ENCODE data around the gene MATN3. TPM values are rescaled to one million over a fixed set of nuclear protein-coding genes. Genes with fewer than 3 reads are reported as not detected.

The MATN3 gene
- total RNA-seq, 1 experiment from 2014 or later: 2.9 TPM

GRCh38 chr2:20027260-20027677 is 14.8 kb upstream of the MATN3 start:
- Histone ChIP-seq H3K36me3 (peaks cover 52% of the 10 kb centered on the region), H3K27me3 (replicated peaks) (no peaks in the 10 kb centered on the region), H3K4me3 (no peak overlapping the region), H3K27ac (no peak overlapping the region), H3K4me1 (replicated peaks) (no peaks in the 10 kb centered on the region), H3K9me3 (replicated peaks) (no peaks in the 10 kb centered on the region)
- no peak for DNase-seq (ENCODE audit: low read depth in 1 of 2, low spot score in 2 of 2)

- DNase-seq (ENCODE audit: low read depth in 1 of 2, low spot score in 2 of 2): no peak
- no peak overlapping the region for H3K27ac ChIP-seq
Measured at GRCh38 chr2:20025065-20025786, 12.8 kb upstream of the MATN3 start.

GRCh38 chr2:20023688-20024087 is 11.2 kb upstream of the MATN3 start:
- H3K36me3 ChIP-seq: peaks cover 16% of the 10 kb centered on the region
- H3K27ac ChIP-seq: no peak overlapping the region
- H3K27me3 ChIP-seq (replicated peaks): no peaks in the 10 kb centered on the region
- H3K4me1 ChIP-seq (replicated peaks): no peaks in the 10 kb centered on the region
- no peak for DNase-seq (ENCODE audit: low read depth in 1 of 2, low spot score in 2 of 2)
- H3K4me3 ChIP-seq: no peak overlapping the region
- no peaks in the 10 kb centered on the region for H3K9me3 ChIP-seq (replicated peaks)

More at GRCh38 chr2:20025065-20025786, 12.8 kb upstream of the MATN3 start:
- no peaks in the 10 kb centered on the region for H3K4me1 ChIP-seq (replicated peaks)
- peaks cover 31% of the 10 kb centered on the region for H3K36me3 ChIP-seq
- no peaks in the 10 kb centered on the region for H3K9me3 ChIP-seq (replicated peaks)
- H3K27me3 ChIP-seq (replicated peaks): no peaks in the 10 kb centered on the region
- H3K4me3 ChIP-seq: no peak overlapping the region

GRCh38 chr2:20021405-20022009 is 9.0 kb upstream of the MATN3 start:
- no peak overlapping the region for H3K27ac ChIP-seq

GRCh38 chr2:20019747-20020146 is 7.3 kb upstream of the MATN3 start:
- Histone ChIP-seq H3K4me1 (replicated peaks) (no peaks in the 10 kb centered on the region), H3K4me3 (no peak overlapping the region), H3K36me3 (no peaks in the 10 kb centered on the region; the same call in 1 of the 2 replicates), H3K9me3 (replicated peaks) (no peaks in the 10 kb centered on the region), H3K27ac (no peak overlapping the region), H3K27me3 (replicated peaks) (no peaks in the 10 kb centered on the region)
- no peak for DNase-seq (ENCODE audit: low read depth in 1 of 2, low spot score in 2 of 2)

More at GRCh38 chr2:20021405-20022009, 9.0 kb upstream of the MATN3 start:
- Histone ChIP-seq H3K4me3 (no peak overlapping the region), H3K36me3 (no peaks in the 10 kb centered on the region; the same call in 1 of the 2 replicates), H3K4me1 (replicated peaks) (no peaks in the 10 kb centered on the region), H3K27me3 (replicated peaks) (no peaks in the 10 kb centered on the region), H3K9me3 (replicated peaks) (no peaks in the 10 kb centered on the region)
- DNase-seq (ENCODE audit: low read depth in 1 of 2, low spot score in 2 of 2): no peak

GRCh38 chr2:20018601-20019152 is 6.2 kb upstream of the MATN3 start:
- H3K4me1 ChIP-seq (replicated peaks): no peaks in the 10 kb centered on the region; the same call in 1 of the 2 replicates
- no peaks in the 10 kb centered on the region for H3K27me3 ChIP-seq (replicated peaks)
- no peak for DNase-seq (ENCODE audit: low read depth in 1 of 2, low spot score in 2 of 2)
- H3K36me3 ChIP-seq: no peaks in the 10 kb centered on the region; the same call in 1 of the 2 replicates
- no peaks in the 10 kb centered on the region for H3K9me3 ChIP-seq (replicated peaks)
- H3K27ac ChIP-seq: no peak overlapping the region
- no peak overlapping the region for H3K4me3 ChIP-seq

- no peak for DNase-seq (ENCODE audit: low read depth in 1 of 2, low spot score in 2 of 2)
- H3K27ac ChIP-seq: no peak overlapping the region
- H3K27me3 ChIP-seq (replicated peaks): no peaks in the 10 kb centered on the region
- H3K4me3 ChIP-seq: no peak overlapping the region
- peaks cover 17% of the 10 kb centered on the region for H3K4me1 ChIP-seq (replicated peaks)
- H3K9me3 ChIP-seq (replicated peaks): no peaks in the 10 kb centered on the region
- no peaks in the 10 kb centered on the region for H3K36me3 ChIP-seq
Measured at GRCh38 chr2:20016346-20016745, 3.9 kb upstream of the MATN3 start.

- Histone ChIP-seq H3K4me1 (replicated peaks) (peaks cover 17% of the 10 kb centered on the region), H3K27ac (no peak overlapping the region), H3K4me3 (no peak overlapping the region), H3K9me3 (replicated peaks) (no peaks in the 10 kb centered on the region), H3K36me3 (no peaks in the 10 kb centered on the region), H3K27me3 (replicated peaks) (no peaks in the 10 kb centered on the region)
- peak in 1 of 2 experiments; percentile 46 for DNase-seq (ENCODE audit: low read depth in 1 of 2, low spot score in 2 of 2)
Measured at GRCh38 chr2:20015482-20016083, 3.1 kb upstream of the MATN3 start.

GRCh38 chr2:20013126-20013849 is 820 bp upstream of the MATN3 start:
- H3K4me3 ChIP-seq: peak overlapping the region; percentile 46
- peak overlapping the region; percentile 65 for H3K27ac ChIP-seq
- no peaks in the 10 kb centered on the region for H3K9me3 ChIP-seq (replicated peaks)
- no peaks in the 10 kb centered on the region for H3K36me3 ChIP-seq
- peaks cover 17% of the 10 kb centered on the region for H3K4me1 ChIP-seq (replicated peaks)
- DNase-seq (ENCODE audit: low read depth in 1 of 2, low spot score in 2 of 2): no peak
- no peaks in the 10 kb centered on the region for H3K27me3 ChIP-seq (replicated peaks)

- no peaks in the 10 kb centered on the region for H3K9me3 ChIP-seq (replicated peaks)
- H3K27ac ChIP-seq: no peak overlapping the region
- H3K4me3 ChIP-seq: peak overlapping the region; percentile 46
- no peak for DNase-seq (ENCODE audit: low read depth in 1 of 2, low spot score in 2 of 2)
- H3K36me3 ChIP-seq: no peaks in the 10 kb centered on the region
- no peaks in the 10 kb centered on the region for H3K27me3 ChIP-seq (replicated peaks)
- peaks cover 17% of the 10 kb centered on the region for H3K4me1 ChIP-seq (replicated peaks)
Measured at GRCh38 chr2:20012032-20012281, 511 bp downstream of the MATN3 start.

GRCh38 chr2:20011276-20012031 is 1.0 kb downstream of the MATN3 start:
- Histone ChIP-seq H3K9me3 (replicated peaks) (no peaks in the 10 kb centered on the region), H3K4me3 (no peak overlapping the region), H3K36me3 (no peaks in the 10 kb centered on the region), H3K4me1 (replicated peaks) (peaks cover 17% of the 10 kb centered on the region), H3K27me3 (replicated peaks) (no peaks in the 10 kb centered on the region), H3K27ac (no peak overlapping the region)
- DNase-seq (ENCODE audit: low read depth in 1 of 2, low spot score in 2 of 2): no peak

- peaks cover 17% of the 10 kb centered on the region for H3K4me1 ChIP-seq (replicated peaks)
- H3K27me3 ChIP-seq (replicated peaks): no peaks in the 10 kb centered on the region
- H3K4me3 ChIP-seq: no peak overlapping the region
- H3K36me3 ChIP-seq: no peaks in the 10 kb centered on the region
- no peak for DNase-seq (ENCODE audit: low read depth in 1 of 2, low spot score in 2 of 2)
- H3K9me3 ChIP-seq (replicated peaks): no peaks in the 10 kb centered on the region
- H3K27ac ChIP-seq: no peak overlapping the region
Measured at GRCh38 chr2:20008703-20009102, 3.8 kb downstream of the MATN3 start.

- DNase-seq (ENCODE audit: low read depth in 1 of 2, low spot score in 2 of 2): no peak
- Histone ChIP-seq H3K4me1 (replicated peaks) (no peaks in the 10 kb centered on the region), H3K27ac (no peak overlapping the region), H3K27me3 (replicated peaks) (no peaks in the 10 kb centered on the region), H3K36me3 (no peaks in the 10 kb centered on the region), H3K4me3 (no peak overlapping the region), H3K9me3 (replicated peaks) (no peaks in the 10 kb centered on the region)
Measured at GRCh38 chr2:20005891-20006470, 6.5 kb downstream of the MATN3 start.

All from SJSA1 (cell line).